Spleen (tissue), 11 donors: ENCODE measurements around the gene SAP130. TPM values are rescaled to one million over a fixed set of nuclear protein-coding genes. Genes with fewer than 3 reads are reported as not detected.

Experiments
- DNase-seq: peaks from one replicate; pipeline ENCODE4 v3.0.0-alpha.2; 2020
- H3K27ac ChIP-seq, 8 donors: fragments of 200-600 bp; sonication (generic) in 7 of 8; 1 replicate in 4 of 8; 2 replicates in 4 of 8; pipeline versions ENCODE4 v1.5.0 to v1.8.0; 2016 to 2021; ENCODE audit warnings: inconsistent platforms in 4 of 8, mild to moderate bottlenecking in 4 of 8, moderate library complexity in 1 of 8
- H3K27me3 ChIP-seq, 7 donors: fragments of 200-600 bp; sonication (generic) in 6 of 7; replicated peaks in 1 of 7; 1 replicate in 4 of 7; 2 replicates in 3 of 7; pipeline versions ENCODE4 v1.5.0 to v1.8.0; 2016 to 2021; ENCODE audit warnings: inconsistent platforms in 3 of 7, mild to moderate bottlenecking in 1 of 7
- H3K36me3 ChIP-seq, 6 donors: fragments of 200-600 bp; sonication (generic) in 5 of 6; 1 replicate in 4 of 6; 2 replicates in 2 of 6; pipeline versions ENCODE4 v1.5.0 to v1.8.0; 2016 to 2021; ENCODE audit warnings: inconsistent platforms in 2 of 6
- H3K4me1 ChIP-seq, 6 donors: fragments of 200-600 bp; sonication (generic) in 5 of 6; 1 replicate in 3 of 6; 2 replicates in 3 of 6; pipeline versions ENCODE4 v1.5.0 to v1.8.0; 2016 to 2021; ENCODE audit warnings: inconsistent platforms in 3 of 6
- H3K4me3 ChIP-seq, 8 donors: fragments of 200-600 bp; sonication (generic) in 7 of 8; 1 replicate in 4 of 8; 2 replicates in 4 of 8; pipeline versions ENCODE4 v1.5.0 to v1.8.0; 2016 to 2021; ENCODE audit warnings: inconsistent platforms in 4 of 8, mild to moderate bottlenecking in 4 of 8, moderate library complexity in 2 of 8
- H3K9me3 ChIP-seq, 8 donors: fragments of 200-600 bp; sonication (generic) in 7 of 8; 1 replicate in 4 of 8; 2 replicates in 4 of 8; pipeline versions ENCODE4 v1.5.0 to v1.8.0; 2016 to 2021; ENCODE audit warnings: inconsistent platforms in 4 of 8
- CTCF ChIP-seq, 11 experiments: fragments of 200-600 bp in 7 of 11; fragments of 450-650 bp in 4 of 11; sonication (generic) in 4 of 11; IDR thresholded peaks in 8 of 11; conservative IDR thresholded peaks in 3 of 11; 1 replicate in 7 of 11; 2 replicates in 4 of 11; pipeline versions ENCODE4 v1.4.0 to v1.8.0; 2016 to 2021; ENCODE audit warnings: antibody characterized with exemption in 11 of 11, inconsistent platforms in 4 of 11, mild to moderate bottlenecking in 1 of 11
- POLR2A ChIP-seq, 3 donors: fragments of 450-650 bp; IDR thresholded peaks; one replicate each; pipeline ENCODE4 v1.5.1; 2017; ENCODE audit warnings: antibody characterized with exemption in 3 of 3, mild to moderate bottlenecking in 1 of 3
- POLR2AphosphoS5 ChIP-seq, 3 donors: sonication (generic); formaldehyde crosslinking; IDR thresholded peaks; one replicate each; pipeline ENCODE4 v1.5.1; 2017; ENCODE audit warnings: antibody characterized with exemption in 3 of 3
- WGBS, 5 donors: extraction: QIAGEN DNeasy Blood & Tissue Kit in 3 of 5; methylation state at CpG; one replicate each; pipeline versions ENCODE4 v1.1.5 to v1.1.7; 2013 to 2018; 5-methylcytosine and 5-hydroxymethylcytosine counted together
- intact Hi-C: fragments of 100-400 bp; cut with DNase I; formaldehyde crosslinking; loops from one replicate; pipeline ENCODE4 v1.15.0; 2023; ENCODE audit warnings: low total_unique reads
- polyA plus RNA-seq, 3 donors: library from polyadenylated mRNA; stranded (reverse); fragments of 200-250 nt; gene quantifications; one replicate each; pipeline ENCODE4 v1.2.1, GENCODE V29; 2013
- total RNA-seq, 7 donors: library from RNA; depleted of rRNA in 3 of 7; stranded (reverse); fragments of >200 nt in 3 of 7; fragmentation: NEBNext Ultra II Directional in 4 of 7; extraction: Animal tissue kit (Norgen Biotek cat#: 25700) in 4 of 7; gene quantifications; one replicate each; pipeline versions ENCODE4 v1.1.0 to v1.2.1, GENCODE V29; 2016 to 2021
- donor health status: healthy with polysubstance abuse.
- donor health status: DM: no; HTN: no; CAD: no; lungs with moderate emphysema.
- donor health status: DM: no; HTN: no; CAD: no.
- donor health status: Bipolar disorder and iron deficiency.
- donor health status: healthy.
- donor health status: DM: no; HTN: no; CAD: no.
- donor health status: DM: yes; HTN: yes; CAD: no.

Gene SAP130
- total and polyA plus RNA-seq, 10 donors, result 3.6 to 23.5 (median 16.5) TPM

- TF ChIP-seq CTCF (IDR thresholded peaks at IDR 0.05 in 8 of 11, conservative IDR thresholded peaks at IDR 0.05 in 3 of 11) (no peak), POLR2AphosphoS5 (IDR thresholded peaks at IDR 0.05) (no peak), POLR2A (IDR thresholded peaks at IDR 0.05) (no peak)
- WGBS, 5 donors, result 76 to 93% (median 86%) methylated on average over 6 of the region's 6 CpGs
- H3K27ac ChIP-seq, result peak overlapping the region in 4 of 8 donors; percentile 16 to 41 (median 26)
- no peaks in the 10 kb centered on the region for H3K9me3 ChIP-seq
- peaks cover 0 to 4% (median 0%) of the 10 kb centered on the region in 6 donors for H3K4me1 ChIP-seq
- H3K27me3 ChIP-seq, result no peaks in the 10 kb centered on the region
- intact Hi-C loops, result no loop called here
- H3K36me3 ChIP-seq, result peaks cover 4 to 100% (median 62%) of the 10 kb centered on the region in 6 donors
- H3K4me3 ChIP-seq, result no peak overlapping the region
- no peak for DNase-seq
Measured at GRCh38 chr2:127953128-127953718, 74.6 kb downstream of the SAP130 start.

- TF ChIP-seq POLR2A (IDR thresholded peaks at IDR 0.05) (no peak), CTCF (IDR thresholded peaks at IDR 0.05 in 8 of 11, conservative IDR thresholded peaks at IDR 0.05 in 3 of 11) (no peak), POLR2AphosphoS5 (IDR thresholded peaks at IDR 0.05) (no peak)
- Histone ChIP-seq H3K4me3 (no peak overlapping the region), H3K4me1 (peaks cover 0 to 4% (median 0%) of the 10 kb centered on the region in 6 donors), H3K27me3 (no peaks in the 10 kb centered on the region), H3K27ac (no peak overlapping the region), H3K36me3 (peaks cover 3 to 100% (median 64%) of the 10 kb centered on the region in 6 donors), H3K9me3 (no peaks in the 10 kb centered on the region)
- DNase-seq, result no peak
- 95 to 98% (median 97%) methylated on average over 4 of the region's 4 CpGs for WGBS, 5 donors
- intact Hi-C loops, result no loop called here
Measured at GRCh38 chr2:127951026-127951425, 76.8 kb downstream of the SAP130 start.

- 81 to 85% (median 84%) methylated on average over 2 of the region's 2 CpGs for WGBS, 5 donors
- H3K4me1 ChIP-seq, result peaks cover 0 to 4% (median 0%) of the 10 kb centered on the region in 6 donors
Measured at GRCh38 chr2:127950264-127950663, 77.6 kb downstream of the SAP130 start.

More at GRCh38 chr2:127950264-127950663, 77.6 kb downstream of the SAP130 start:
- Histone ChIP-seq H3K27ac (no peak overlapping the region), H3K27me3 (no peaks in the 10 kb centered on the region), H3K9me3 (no peaks in the 10 kb centered on the region), H3K4me3 (no peak overlapping the region), H3K36me3 (peaks cover 0 to 100% (median 65%) of the 10 kb centered on the region in 6 donors)
- intact Hi-C loops, result no loop called here
- no peak for DNase-seq
- TF ChIP-seq POLR2AphosphoS5 (IDR thresholded peaks at IDR 0.05) (no peak), CTCF (IDR thresholded peaks at IDR 0.05 in 8 of 11, conservative IDR thresholded peaks at IDR 0.05 in 3 of 11) (no peak)
